Mononuclear cell (primary cell): ENCODE results near the gene SLC10A7. TPM values are rescaled to one million over a fixed set of nuclear protein-coding genes. Genes with fewer than 3 reads are reported as not detected.
"Not testable (repeated sequence)": the region's sequence is repeated elsewhere in the genome, so short reads cannot be mapped to it uniquely, and the experiment has no call there.

ENCODE experiments used
- H3K27me3 ChIP-seq: 2 replicates; pipeline ENCODE4 v1.6.0; 2011; ENCODE audit warnings: low read length, control low read depth; ENCODE audit not compliant: insufficient read depth
- H3K4me1 ChIP-seq: 2 replicates; pipeline ENCODE4 v1.5.1; 2011; ENCODE audit warnings: mild to moderate bottlenecking, low read length, control low read depth; ENCODE audit not compliant: insufficient read depth
- H3K4me3 ChIP-seq: 2 replicates; pipeline ENCODE4 v1.5.1; 2011; ENCODE audit warnings: mild to moderate bottlenecking, low read length, moderate library complexity
- H3K9me3 ChIP-seq: 2 replicates; pipeline ENCODE4 v1.5.1; 2011; ENCODE audit warnings: low read depth, mild to moderate bottlenecking, control low read depth, low read length
- total RNA-seq: library from RNA; depleted of rRNA; stranded (reverse); fragments of >200 nt; gene quantifications from one replicate; pipeline ENCODE4 v1.2.3, GENCODE V29; 2012

Gene SLC10A7
- total RNA-seq, 1 donor: 12.8 TPM

GRCh38 chr4:146371812-146372211 lies 149.9 kb downstream of the SLC10A7 start:
- H3K4me1 ChIP-seq: no peaks in the 10 kb centered on the region
- no peaks in the 10 kb centered on the region for H3K9me3 ChIP-seq
- H3K4me3 ChIP-seq: no peak overlapping the region
- H3K27me3 ChIP-seq: no peaks in the 10 kb centered on the region

GRCh38 chr4:146370841-146371240 lies 150.9 kb downstream of the SLC10A7 start:
- Histone ChIP-seq H3K9me3 (no peaks in the 10 kb centered on the region), H3K4me1 (no peaks in the 10 kb centered on the region)

DNA sequence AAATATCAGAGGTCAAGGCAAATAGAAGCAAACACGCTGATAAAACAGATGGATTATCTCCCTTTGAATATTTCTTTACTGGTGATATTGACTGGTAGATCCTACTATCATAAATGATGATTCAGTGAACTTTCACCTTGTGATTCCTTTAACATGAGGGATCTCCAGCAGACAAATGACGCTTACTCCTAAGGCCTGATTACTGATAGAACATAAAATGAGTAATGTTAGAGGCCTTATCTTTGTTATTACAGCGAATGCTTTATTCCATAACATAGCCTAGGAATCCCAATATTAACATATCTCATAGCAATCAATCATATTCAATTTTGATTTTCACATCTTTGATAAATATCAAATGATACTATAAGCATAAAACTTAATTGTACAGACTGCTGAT lies 152.3 kb downstream of the SLC10A7 start:
- Histone ChIP-seq H3K9me3 (no peaks in the 10 kb centered on the region), H3K4me1 (no peaks in the 10 kb centered on the region), H3K27me3 (no peaks in the 10 kb centered on the region), H3K4me3 (no peak overlapping the region)

More at GRCh38 chr4:146370841-146371240, 150.9 kb downstream of the SLC10A7 start:
- Histone ChIP-seq H3K27me3 (no peaks in the 10 kb centered on the region), H3K4me3 (no peak overlapping the region)

- H3K9me3 ChIP-seq: peaks cover 5% of the 10 kb centered on the region
- H3K4me1 ChIP-seq: no peaks in the 10 kb centered on the region
- H3K4me3 ChIP-seq: no peak overlapping the region
- no peaks in the 10 kb centered on the region for H3K27me3 ChIP-seq
Measured at GRCh38 chr4:146368209-146368608, 153.5 kb downstream of the SLC10A7 start.

GRCh38 chr4:146367347-146367746 lies 154.4 kb downstream of the SLC10A7 start:
- Histone ChIP-seq H3K27me3 (no peaks in the 10 kb centered on the region), H3K9me3 (peaks cover 6% of the 10 kb centered on the region), H3K4me1 (no peaks in the 10 kb centered on the region), H3K4me3 (no peak overlapping the region)

- Histone ChIP-seq H3K4me1 (no peaks in the 10 kb centered on the region), H3K27me3 (no peaks in the 10 kb centered on the region), H3K4me3 (no peak overlapping the region), H3K9me3 (peaks cover 10% of the 10 kb centered on the region)
Measured at GRCh38 chr4:146359771-146360170, 162.0 kb downstream of the SLC10A7 start.

DNA sequence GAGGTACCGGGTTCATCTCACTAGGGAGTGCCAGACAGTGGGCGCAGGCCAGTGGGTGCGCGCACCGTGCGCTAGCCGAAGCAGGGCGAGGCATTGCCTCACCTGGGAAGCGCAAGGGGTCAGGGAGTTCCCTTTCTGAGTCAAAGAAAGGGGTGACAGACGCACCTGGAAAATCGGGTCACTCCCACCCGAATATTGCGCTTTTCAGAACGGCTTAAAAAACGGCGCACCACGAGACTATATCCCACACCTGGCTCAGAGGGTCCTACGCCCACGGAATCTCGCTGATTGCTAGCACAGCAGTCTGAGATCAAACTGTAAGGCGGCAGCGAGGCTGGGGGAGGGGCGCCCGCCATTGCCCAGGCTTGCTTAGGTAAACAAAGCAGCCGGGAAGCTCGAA lies 171.6 kb downstream of the SLC10A7 start:
- H3K4me3 ChIP-seq, H3K9me3 ChIP-seq, H3K4me1 ChIP-seq, H3K27me3 ChIP-seq: not testable (repeated sequence)

GRCh38 chr4:146349306-146349705 lies 172.4 kb downstream of the SLC10A7 start:
- no peaks in the 10 kb centered on the region for H3K9me3 ChIP-seq
- H3K27me3 ChIP-seq: no peaks in the 10 kb centered on the region
- no peaks in the 10 kb centered on the region for H3K4me1 ChIP-seq

GRCh38 chr4:146347822-146348221 lies 173.9 kb downstream of the SLC10A7 start:
- H3K9me3 ChIP-seq: no peaks in the 10 kb centered on the region
- H3K27me3 ChIP-seq: no peaks in the 10 kb centered on the region
- no peaks in the 10 kb centered on the region for H3K4me1 ChIP-seq
- H3K4me3 ChIP-seq: no peak overlapping the region

More at GRCh38 chr4:146349306-146349705, 172.4 kb downstream of the SLC10A7 start:
- no peak overlapping the region for H3K4me3 ChIP-seq

DNA sequence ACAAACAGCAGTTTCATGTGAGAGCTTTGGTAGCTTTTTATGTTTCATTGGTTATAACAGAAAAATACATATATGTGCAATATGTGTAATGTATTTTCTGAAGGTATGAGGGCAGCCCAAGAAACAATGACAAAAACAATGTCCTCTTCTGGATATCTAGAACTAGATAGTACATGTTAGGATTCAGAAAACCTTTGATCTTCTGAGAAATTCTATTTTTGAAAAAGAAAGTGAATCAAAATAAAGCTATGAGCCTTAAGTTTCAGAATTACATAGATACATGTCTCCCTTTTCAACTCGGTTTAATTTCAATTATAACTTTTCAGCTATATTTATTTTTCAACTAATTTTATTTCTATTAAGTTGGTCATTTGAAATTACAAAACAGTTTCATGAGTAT lies 175.5 kb downstream of the SLC10A7 start:
- Histone ChIP-seq H3K4me1 (no peaks in the 10 kb centered on the region), H3K4me3 (no peak overlapping the region), H3K9me3 (no peaks in the 10 kb centered on the region), H3K27me3 (no peaks in the 10 kb centered on the region)

GRCh38 chr4:146343776-146344175 lies 178.0 kb downstream of the SLC10A7 start:
- H3K27me3 ChIP-seq: no peaks in the 10 kb centered on the region
- no peaks in the 10 kb centered on the region for H3K4me1 ChIP-seq
- H3K9me3 ChIP-seq: no peaks in the 10 kb centered on the region
- no peak overlapping the region for H3K4me3 ChIP-seq

DNA sequence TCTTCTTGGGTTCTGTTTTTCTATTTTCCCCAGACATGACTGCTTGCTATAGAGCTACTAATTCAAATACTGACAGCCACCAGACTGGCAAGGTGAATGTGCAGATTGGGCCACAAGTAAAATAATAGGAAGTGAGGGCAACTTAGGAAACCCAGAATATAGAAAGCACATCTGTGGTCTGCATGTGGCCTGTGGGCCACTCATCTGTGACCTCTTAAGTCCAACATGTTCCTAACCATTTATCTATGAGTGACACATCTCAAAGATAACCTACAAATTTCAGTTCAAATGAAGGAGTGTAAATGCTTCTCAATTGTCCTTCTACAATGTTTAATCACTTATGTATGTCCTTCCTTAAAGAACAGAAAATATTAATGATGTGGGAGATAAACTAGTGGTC lies 178.5 kb downstream of the SLC10A7 start:
- H3K9me3 ChIP-seq: no peaks in the 10 kb centered on the region
- H3K4me1 ChIP-seq: no peaks in the 10 kb centered on the region
- no peak overlapping the region for H3K4me3 ChIP-seq

GRCh38 chr4:146342600-146343192 lies 179.0 kb downstream of the SLC10A7 start:
- Histone ChIP-seq H3K4me3 (no peak overlapping the region), H3K27me3 (no peaks in the 10 kb centered on the region), H3K4me1 (no peaks in the 10 kb centered on the region), H3K9me3 (no peaks in the 10 kb centered on the region)

More for the DNA sequence above, 178.5 kb downstream of the SLC10A7 start:
- no peaks in the 10 kb centered on the region for H3K27me3 ChIP-seq

DNA sequence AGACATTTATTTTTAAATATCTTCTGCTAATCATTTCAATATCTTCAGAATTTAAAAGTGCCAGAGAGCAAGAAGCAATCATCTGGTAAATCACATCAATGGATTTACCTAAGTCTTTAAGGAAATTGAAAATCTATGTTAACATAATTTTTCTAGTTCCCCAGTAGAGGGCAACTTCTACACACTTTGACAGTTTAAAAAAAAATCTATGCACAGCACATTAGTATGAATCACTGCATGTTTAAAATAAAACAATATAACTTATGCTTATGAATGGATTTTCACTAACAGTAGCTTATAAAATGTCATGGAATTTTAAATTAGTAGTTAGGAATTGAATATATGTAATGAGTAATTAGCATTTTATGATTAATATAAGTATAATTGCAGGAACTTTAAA lies 180.9 kb downstream of the SLC10A7 start:
- no peaks in the 10 kb centered on the region for H3K4me1 ChIP-seq
- H3K27me3 ChIP-seq: no peaks in the 10 kb centered on the region
- H3K9me3 ChIP-seq: no peaks in the 10 kb centered on the region
- no peak overlapping the region for H3K4me3 ChIP-seq

GRCh38 chr4:146338512-146338911 lies 183.2 kb downstream of the SLC10A7 start:
- H3K27me3 ChIP-seq: no peaks in the 10 kb centered on the region
- no peaks in the 10 kb centered on the region for H3K9me3 ChIP-seq
- peaks cover 6% of the 10 kb centered on the region for H3K4me1 ChIP-seq
- H3K4me3 ChIP-seq: no peak overlapping the region

- H3K4me1 ChIP-seq: peaks cover 7% of the 10 kb centered on the region
- H3K27me3 ChIP-seq: no peaks in the 10 kb centered on the region
- H3K9me3 ChIP-seq: no peaks in the 10 kb centered on the region
- no peak overlapping the region for H3K4me3 ChIP-seq
Measured at GRCh38 chr4:146336410-146336807, 185.3 kb downstream of the SLC10A7 start.
